Measurements from ENCODE around the gene SGTA. TPM values are rescaled to one million over a fixed set of nuclear protein-coding genes. Genes with fewer than 3 reads are reported as not detected.

Gene SGTA, protein sequence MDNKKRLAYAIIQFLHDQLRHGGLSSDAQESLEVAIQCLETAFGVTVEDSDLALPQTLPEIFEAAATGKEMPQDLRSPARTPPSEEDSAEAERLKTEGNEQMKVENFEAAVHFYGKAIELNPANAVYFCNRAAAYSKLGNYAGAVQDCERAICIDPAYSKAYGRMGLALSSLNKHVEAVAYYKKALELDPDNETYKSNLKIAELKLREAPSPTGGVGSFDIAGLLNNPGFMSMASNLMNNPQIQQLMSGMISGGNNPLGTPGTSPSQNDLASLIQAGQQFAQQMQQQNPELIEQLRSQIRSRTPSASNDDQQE
- 34.2 to 70.8 TPM (median 36.1 TPM) in 3 replicates for polyA plus RNA-seq
- 32.9 TPM for polyA plus RNA-seq (2011; ENCODE audit: low read depth)
- 49.6 and 83.8 TPM in 2 replicates for polyA plus RNA-seq (2011; cell fraction: cytosol; rRNA removed)
- polyA plus RNA-seq (2011; cell fraction: nucleus; rRNA removed), result 60.6 and 80.6 TPM in 2 replicates
- 42.4 and 66.3 TPM in 2 replicates for polyA plus RNA-seq (2012; ENCODE audit: low replicate concordance)
- 23.1 to 112 TPM (median 27.6 TPM) in 3 replicates for polyA minus RNA-seq
- 60.0 TPM for polyA minus RNA-seq (2011; cell fraction: cytosol; rRNA and poly(A)+ RNA removed)
- 24.5 and 25.1 TPM in 2 replicates for polyA minus RNA-seq (2011; cell fraction: nucleus; rRNA and poly(A)+ RNA removed)

DNA sequence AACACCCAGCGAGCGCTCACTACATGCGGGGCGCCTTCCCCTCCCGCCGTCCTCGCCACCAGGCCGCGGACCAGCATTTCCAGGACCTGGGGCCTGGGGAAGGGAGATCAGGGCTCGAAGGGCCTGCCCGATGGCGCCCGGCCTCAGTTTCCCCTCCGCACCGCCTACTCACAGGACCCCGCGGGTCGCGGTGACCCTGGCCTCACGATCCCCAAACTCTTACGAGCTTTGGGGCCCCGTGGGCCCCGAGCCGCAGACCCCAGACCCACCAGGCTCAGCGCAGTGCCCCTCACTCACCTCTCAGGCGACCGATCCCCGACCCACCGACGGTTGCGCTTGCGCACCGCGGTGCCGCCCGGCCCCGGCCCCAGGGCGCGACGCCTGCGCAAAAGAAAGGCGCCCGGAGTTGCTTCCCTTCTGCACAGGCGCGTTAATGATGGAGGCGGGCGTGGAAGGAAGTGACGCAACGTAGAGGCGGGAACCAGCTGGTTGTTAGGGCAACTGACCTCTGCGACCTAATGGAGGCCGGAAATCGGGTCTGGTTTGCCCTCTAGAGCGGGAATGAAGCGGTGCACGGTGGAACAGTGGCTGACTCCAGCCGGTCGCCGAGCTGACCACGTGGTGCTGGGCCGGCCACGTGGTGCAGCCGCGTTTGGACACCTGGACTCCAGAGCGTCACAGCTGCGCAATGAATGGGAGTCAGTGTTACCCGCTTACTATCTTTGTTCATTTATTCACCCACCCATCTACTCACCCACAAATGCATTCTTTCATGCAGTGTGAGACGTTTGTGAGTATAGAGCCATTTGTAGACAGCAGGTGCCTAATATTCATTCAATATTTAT, at the start of gene SGTA:
Gene SGTA, minus strand, starts transcription at position 338 of the 845 bp plus-strand sequence. CDS start 14,205 bp downstream, outside the sequence.
- Histone ChIP-seq H3K9me1 (ENCODE audit: control insufficient read depth, extremely low read depth, insufficient read depth, low read length) (peaks cover 5% of the 10 kb centered on the region), H2AFZ (ENCODE audit: control insufficient read depth, low read length) (peak within 1 kb of the TSS; percentile 79), H3K36me3 (ENCODE audit: control insufficient read depth in 2 of 2, extremely low read depth in 1 of 2, insufficient read depth in 2 of 2, low read length in 2 of 2) (peaks cover 7 to 16% of the 10 kb centered on the region in 2 experiments), H3K9me3 (ENCODE audit: control insufficient read depth, low read depth, low read length) (no peaks in the 10 kb centered on the region), H3K9ac (ENCODE audit: control insufficient read depth, extremely low read depth, insufficient read depth, low read length) (peak within 1 kb of the TSS; percentile 98), H3K27ac (ENCODE audit: control insufficient read depth, insufficient read depth, low read length) (peak within 1 kb of the TSS; percentile 95), H3K4me2 (ENCODE audit: control insufficient read depth, extremely low read depth, insufficient read depth, low read depth, low read length) (peak within 1 kb of the TSS; percentile 76), H3K79me2 (ENCODE audit: control insufficient read depth, insufficient read depth, low read length) (peaks cover 76% of the 10 kb centered on the region), H3K4me3 (ENCODE audit: control insufficient read depth in 2 of 3, extremely low read depth in 1 of 3, insufficient read depth in 2 of 3, low read depth in 1 of 3, low read length in 3 of 3) (peak within 1 kb of the TSS; percentile 85 to 96 (median 92)), H4K20me1 (ENCODE audit: control insufficient read depth, extremely low read depth, insufficient read depth, low read length) (peaks cover 17% of the 10 kb centered on the region), H3K4me1 (ENCODE audit: control insufficient read depth, extremely low read depth, insufficient read depth, low read length) (peaks cover 25% of the 10 kb centered on the region), H3K27me3 (ENCODE audit: control insufficient read depth, extremely low read depth, insufficient read depth, low read length) (no peaks in the 10 kb centered on the region)
- dilution Hi-C loops (cut with MboI; ENCODE audit: extremely low pct_ligation_motif_present, low sequenced_read_pairs), result no loop called here
- FAIRE-seq (peak; percentile 76), DNase-seq (ENCODE audit: low read depth, low spot score) (peak; percentile 82)
- TF ChIP-seq, protein P1, sequence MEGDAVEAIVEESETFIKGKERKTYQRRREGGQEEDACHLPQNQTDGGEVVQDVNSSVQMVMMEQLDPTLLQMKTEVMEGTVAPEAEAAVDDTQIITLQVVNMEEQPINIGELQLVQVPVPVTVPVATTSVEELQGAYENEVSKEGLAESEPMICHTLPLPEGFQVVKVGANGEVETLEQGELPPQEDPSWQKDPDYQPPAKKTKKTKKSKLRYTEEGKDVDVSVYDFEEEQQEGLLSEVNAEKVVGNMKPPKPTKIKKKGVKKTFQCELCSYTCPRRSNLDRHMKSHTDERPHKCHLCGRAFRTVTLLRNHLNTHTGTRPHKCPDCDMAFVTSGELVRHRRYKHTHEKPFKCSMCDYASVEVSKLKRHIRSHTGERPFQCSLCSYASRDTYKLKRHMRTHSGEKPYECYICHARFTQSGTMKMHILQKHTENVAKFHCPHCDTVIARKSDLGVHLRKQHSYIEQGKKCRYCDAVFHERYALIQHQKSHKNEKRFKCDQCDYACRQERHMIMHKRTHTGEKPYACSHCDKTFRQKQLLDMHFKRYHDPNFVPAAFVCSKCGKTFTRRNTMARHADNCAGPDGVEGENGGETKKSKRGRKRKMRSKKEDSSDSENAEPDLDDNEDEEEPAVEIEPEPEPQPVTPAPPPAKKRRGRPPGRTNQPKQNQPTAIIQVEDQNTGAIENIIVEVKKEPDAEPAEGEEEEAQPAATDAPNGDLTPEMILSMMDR (optimal IDR thresholded peaks at IDR 0.05 in 1 of 3, IDR thresholded peaks at IDR 0.05 in 1 of 3, conservative IDR thresholded peaks at IDR 0.05 in 1 of 3; ENCODE audit: extremely low read depth in 1 of 3, insufficient read depth in 2 of 3, low read length in 3 of 3), result peak; percentile 33 to 58 (median 48)
- no peak for TF ChIP-seq EZH2 (IDR thresholded peaks at IDR 0.05; ENCODE audit: low read length)

DNA sequence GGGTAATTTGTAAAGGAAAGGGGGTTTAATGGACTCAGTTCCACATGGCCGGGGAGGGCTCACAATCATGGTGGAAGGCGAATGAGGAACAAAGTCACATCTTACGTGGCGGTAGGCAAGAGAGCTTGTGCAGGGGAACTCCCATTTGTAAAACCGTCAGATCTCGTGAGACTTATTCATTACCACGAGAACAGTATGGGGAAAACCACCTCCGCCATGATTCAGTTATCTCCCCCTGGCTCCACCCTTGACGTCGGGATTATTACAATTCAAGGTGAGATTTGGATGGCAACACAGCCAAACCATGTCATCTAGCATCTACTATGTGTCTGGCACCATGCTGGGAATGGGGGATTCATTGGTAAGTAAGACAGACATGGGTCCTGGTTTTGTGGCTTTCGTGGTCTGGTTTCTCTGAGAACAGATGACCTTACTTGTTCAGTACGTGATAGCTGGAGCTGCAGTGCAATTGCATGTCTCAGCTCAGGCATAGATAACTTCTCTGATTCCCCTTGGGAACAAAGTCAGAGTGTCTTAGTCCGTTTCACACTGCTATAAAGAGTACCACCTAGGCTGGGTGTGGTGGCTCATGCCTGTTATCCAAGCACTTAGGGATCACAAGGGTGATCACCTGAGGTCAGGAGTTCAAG, 44.9 kb upstream of the SGTA start:
- no peak overlapping the region for H3K4me3 ChIP-seq (ENCODE audit: control insufficient read depth in 2 of 3, extremely low read depth in 1 of 3, insufficient read depth in 2 of 3, low read depth in 1 of 3, low read length in 3 of 3)
- H3K36me3 ChIP-seq (ENCODE audit: control insufficient read depth in 2 of 2, extremely low read depth in 1 of 2, insufficient read depth in 2 of 2, low read length in 2 of 2), result no peaks in the 10 kb centered on the region

More for the DNA sequence above, 44.9 kb upstream of the SGTA start:
- Histone ChIP-seq H4K20me1 (ENCODE audit: control insufficient read depth, extremely low read depth, insufficient read depth, low read length) (no peaks in the 10 kb centered on the region), H3K27ac (ENCODE audit: control insufficient read depth, insufficient read depth, low read length) (no peak overlapping the region), H3K9me3 (ENCODE audit: control insufficient read depth, low read depth, low read length) (peaks cover 11% of the 10 kb centered on the region), H2AFZ (ENCODE audit: control insufficient read depth, low read length) (no peak overlapping the region), H3K9me1 (ENCODE audit: control insufficient read depth, extremely low read depth, insufficient read depth, low read length) (no peaks in the 10 kb centered on the region), H3K4me1 (ENCODE audit: control insufficient read depth, extremely low read depth, insufficient read depth, low read length) (no peaks in the 10 kb centered on the region), H3K4me2 (ENCODE audit: control insufficient read depth, extremely low read depth, insufficient read depth, low read depth, low read length) (no peak overlapping the region), H3K9ac (ENCODE audit: control insufficient read depth, extremely low read depth, insufficient read depth, low read length) (no peak overlapping the region), H3K27me3 (ENCODE audit: control insufficient read depth, extremely low read depth, insufficient read depth, low read length) (no peaks in the 10 kb centered on the region), H3K79me2 (ENCODE audit: control insufficient read depth, insufficient read depth, low read length) (no peaks in the 10 kb centered on the region)
- FAIRE-seq (peak; percentile 20), DNase-seq (ENCODE audit: low read depth, low spot score) (no peak)
- TF ChIP-seq, protein P1 (optimal IDR thresholded peaks at IDR 0.05 in 1 of 3, IDR thresholded peaks at IDR 0.05 in 1 of 3, conservative IDR thresholded peaks at IDR 0.05 in 1 of 3; ENCODE audit: extremely low read depth in 1 of 3, insufficient read depth in 2 of 3, low read length in 3 of 3), result no peak
- TF ChIP-seq EZH2 (IDR thresholded peaks at IDR 0.05; ENCODE audit: low read length), result no peak
- dilution Hi-C loops (cut with MboI; ENCODE audit: extremely low pct_ligation_motif_present, low sequenced_read_pairs), result no loop called here

Measured in keratinocyte (primary cell).